GM21576 (cell line): ENCODE results near the gene RACGAP1.
A peak's percentile ranks its signal among the peaks of the same experiment; 100 is the strongest.

Source experiments
- ATAC-seq: cut with Tn5 transposase; IDR thresholded peaks from one replicate; pipeline ENCODE4 v1.9.1; 2021; ENCODE audit warnings: mild to moderate bottlenecking, moderate library complexity; ENCODE audit not compliant: unreplicated experiment

The RACGAP1 gene

DNA sequence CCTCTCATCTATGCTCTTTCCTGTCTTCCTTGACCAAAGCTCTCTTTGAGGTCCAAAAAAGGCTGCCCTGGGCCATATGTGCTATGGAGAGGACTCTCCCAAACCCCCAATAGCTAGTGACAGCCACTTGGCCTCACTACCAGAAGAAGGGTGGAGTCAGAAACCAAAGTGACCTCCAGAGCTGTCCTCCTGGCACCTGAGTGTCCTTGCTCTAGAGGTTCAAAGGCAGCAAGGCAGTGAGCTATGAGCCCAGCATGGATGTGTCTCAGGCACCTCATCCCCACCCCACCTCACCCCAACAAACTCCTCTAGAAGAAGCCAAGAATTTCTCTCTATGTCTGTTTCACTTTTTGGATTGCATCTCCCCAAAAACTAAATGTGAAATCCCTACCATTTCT lies 67.7 kb downstream of the RACGAP1 start:
- ATAC-seq = no peak

GRCh38 chr12:49956663-49957569 lies 68.4 kb downstream of the RACGAP1 start:
- ATAC-seq = no peak

DNA sequence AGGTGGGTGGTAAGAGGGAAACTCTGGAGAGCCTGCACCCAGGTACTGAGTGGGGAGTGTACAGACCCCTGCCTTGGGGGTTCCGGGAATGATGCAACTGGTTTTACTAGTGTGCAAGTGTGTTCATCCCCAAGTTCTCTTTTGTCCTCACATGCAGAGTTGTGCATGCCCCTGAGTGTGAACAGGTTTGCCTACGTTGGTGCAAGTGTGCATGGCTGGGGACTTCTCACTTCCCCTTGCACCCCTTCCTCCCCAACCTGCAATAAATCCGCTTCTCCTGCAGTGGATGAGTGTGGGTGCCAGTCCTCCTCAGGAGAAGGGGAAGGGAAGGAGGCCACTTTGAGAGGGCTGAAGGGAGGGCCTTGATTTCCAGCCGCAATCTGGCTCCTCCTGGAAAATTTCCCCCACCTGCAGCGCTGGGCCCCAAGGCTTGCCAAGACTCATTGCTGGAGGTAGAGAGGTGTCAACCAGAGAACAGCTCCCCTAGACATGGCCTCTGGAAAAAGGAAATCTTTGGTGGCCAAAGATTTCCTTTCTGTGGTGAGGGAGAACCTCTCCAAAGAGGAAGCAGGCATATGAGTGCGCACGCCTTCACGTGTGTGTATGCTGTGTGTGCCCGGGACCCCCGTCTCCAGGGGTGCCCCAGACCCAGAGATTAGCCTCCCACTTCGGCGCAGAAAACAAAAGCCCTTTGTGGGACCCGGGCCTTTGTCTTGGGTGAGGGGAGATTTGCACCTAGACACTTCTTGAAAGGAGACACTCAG lies 69.2 kb downstream of the RACGAP1 start:
- no peak for ATAC-seq

DNA sequence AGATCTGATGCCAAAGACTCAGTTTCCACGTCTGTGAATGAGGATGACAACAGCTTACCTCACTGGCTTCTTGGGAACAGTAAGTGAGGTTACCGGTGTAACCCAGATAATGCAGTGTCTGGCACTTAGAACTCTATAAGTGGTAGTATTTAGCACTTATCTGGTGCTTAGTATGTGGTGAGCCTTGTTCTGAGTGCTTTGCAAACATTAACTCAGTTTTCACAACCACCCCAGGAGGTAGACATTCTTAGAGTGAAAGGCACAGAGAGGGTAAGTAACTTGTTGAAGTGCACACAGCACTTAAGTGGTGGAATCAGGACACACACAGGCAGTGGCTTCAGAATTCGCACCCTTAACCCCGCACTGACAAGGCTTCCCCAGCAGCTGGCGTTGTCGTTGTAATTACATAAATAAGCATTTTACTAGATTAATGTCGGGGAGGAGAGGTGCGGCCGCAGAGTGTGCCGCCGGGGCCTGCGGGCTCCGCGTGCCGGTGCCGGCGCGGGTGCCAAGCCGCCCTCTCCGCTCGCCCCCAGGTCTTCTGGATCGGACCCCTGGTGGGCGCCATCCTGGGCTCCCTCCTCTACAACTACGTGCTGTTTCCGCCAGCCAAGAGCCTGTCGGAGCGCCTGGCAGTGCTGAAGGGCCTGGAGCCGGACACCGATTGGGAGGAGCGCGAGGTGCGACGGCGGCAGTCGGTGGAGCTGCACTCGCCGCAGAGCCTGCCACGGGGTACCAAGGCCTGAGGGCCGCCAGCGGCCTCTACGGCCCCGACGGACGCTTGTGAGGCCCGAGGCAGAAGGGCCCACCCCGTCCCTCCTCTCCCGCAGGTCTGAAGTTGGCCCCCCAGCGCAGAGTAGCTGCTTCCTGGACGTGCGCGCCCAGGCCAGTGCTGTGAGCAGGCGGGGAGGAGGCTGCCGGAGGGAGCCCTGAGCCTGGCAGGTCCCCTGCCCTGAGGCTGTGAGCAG lies 70.1 kb downstream of the RACGAP1 start:
- no peak for ATAC-seq

- no peak for ATAC-seq
These were observed 71.1 kb downstream of the RACGAP1 start for GRCh38 chr12:49953961-49954846.

GRCh38 chr12:49953151-49953550 lies 72.1 kb downstream of the RACGAP1 start:
- ATAC-seq = no peak

DNA sequence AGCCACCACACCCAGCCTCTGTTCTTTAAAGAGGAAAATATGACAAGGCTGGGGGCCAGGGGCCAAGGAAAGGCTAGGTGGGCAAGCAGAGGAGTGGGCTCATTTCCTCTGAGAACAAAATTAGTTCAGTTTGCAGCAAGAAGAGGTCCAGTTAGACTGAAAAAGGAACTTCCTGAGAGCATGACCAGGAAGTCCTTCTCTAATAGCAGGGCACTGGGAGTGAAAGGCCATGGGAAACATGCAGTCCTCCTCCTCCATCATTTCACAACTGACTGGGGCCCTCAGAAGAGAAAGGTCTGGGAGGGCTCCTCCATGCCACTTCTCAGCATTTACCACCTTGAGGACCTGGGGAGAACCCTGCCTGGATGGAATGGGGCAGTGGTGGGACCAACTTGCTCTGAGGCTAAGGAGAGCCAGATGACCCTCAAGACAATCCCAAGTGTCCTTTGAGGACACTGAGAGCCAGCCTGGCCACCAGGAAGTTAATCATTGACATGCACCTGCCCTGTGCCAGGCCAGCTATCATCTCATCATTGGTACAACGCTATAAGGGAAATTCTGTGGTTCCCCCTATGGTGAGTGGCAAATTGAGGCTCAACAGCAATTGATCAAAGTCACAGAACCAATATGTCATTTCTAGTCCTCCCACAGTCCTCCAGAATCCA lies 72.8 kb downstream of the RACGAP1 start:
- no peak for ATAC-seq

DNA sequence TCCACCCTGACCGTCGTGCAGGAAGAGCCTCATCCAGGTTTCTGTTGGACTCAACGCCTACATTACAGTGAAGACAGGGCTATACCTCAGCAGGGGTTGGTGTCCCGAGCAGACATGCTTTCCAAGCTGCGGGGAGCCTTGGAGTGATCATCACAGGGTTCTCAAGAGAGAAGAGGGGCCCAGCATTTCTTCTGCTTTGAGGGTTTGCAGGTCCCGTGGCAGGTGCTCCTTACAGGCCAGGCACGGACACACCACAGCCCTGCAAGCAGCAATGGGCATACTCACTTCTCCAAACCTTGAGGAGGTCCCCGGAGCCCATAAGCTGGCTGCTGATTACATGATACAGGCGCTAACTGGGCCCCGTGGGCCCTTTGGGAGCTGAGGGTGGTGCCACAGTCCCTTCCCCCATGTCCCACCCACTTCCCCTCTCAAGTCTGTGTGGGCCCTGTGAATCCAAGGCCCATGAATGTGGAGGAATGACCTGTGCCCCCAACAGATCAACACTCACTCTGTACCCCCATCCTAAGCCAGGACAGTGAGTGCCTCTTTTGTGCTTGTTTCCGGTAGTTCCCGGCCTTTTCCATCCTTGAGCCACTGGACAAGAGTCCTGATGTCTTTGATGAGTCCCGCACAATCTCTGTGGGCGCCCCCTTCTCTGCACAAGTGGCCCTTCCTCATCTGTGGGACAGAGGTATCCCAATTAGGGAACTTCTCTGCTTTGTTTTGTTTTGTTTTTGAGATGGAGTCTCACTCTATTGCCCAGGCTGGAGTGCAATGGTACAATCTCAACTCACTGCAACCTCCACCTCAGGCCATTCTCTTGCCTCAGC lies 73.7 kb downstream of the RACGAP1 start:
- no peak for ATAC-seq

DNA sequence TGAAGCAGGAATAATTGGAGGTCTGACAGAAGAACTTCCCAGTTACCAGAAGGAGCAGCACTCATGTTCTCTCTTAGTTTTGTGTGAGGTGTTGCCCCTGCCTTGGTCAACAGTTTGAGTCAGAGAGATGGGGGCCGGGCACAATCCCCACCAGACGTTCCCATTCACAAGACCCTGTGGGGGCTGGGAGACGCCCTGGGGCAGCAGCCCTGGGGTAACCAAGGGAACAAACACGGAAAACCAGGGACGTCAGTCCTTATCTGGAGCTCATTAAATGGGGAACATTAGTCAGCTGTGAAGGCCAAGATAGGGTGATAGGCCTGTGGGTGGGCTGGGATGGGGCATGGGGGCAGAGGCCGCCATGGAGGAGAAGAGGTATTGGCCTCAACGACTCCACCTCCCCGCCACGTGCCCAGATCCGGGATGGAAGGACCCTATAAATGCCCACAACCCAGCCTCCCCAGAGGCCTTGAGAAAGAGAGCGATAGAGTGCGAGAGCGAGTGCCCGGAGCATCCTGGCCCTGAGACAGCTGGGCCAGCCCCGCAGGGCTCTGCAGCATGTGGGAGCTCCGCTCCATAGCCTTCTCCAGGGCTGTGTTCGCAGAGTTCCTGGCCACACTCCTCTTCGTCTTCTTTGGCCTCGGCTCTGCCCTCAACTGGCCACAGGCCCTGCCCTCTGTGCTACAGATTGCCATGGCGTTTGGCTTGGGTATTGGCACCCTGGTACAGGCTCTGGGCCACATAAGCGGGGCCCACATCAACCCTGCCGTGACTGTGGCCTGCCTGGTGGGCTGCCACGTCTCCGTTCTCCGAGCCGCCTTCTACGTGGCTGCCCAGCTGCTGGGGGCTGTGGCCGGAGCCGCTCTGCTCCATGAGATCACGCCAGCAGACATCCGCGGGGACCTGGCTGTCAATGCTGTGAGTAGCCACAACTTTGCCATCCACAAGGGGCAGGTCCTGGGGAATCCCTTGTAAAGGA lies 74.7 kb downstream of the RACGAP1 start, which contains the start of gene AQP2:
Gene AQP2, plus strand, starts transcription at position 465 of the 979 bp plus-strand sequence. Its CDS starts 94 bp downstream, at position 559.
- ATAC-seq = no peak

DNA sequence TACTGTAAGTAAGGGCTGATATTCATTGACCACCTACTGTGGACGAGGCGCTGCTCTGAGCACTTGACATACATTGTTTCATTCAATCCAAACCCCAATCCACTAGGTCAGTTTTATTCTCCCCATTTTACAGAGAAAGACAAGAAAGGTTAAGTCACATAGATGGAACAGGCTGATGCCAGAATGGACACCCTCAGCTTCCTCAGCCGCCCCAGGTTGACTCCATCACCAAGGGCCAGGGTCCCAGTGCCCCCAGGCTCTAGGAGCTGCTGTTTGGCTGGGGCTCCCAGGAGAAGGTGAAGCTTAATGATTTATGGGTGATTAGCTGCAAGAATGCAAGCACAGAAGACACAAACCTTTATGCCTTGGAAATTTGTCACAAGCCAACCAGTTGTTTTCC lies 75.4 kb downstream of the RACGAP1 start:
- no peak for ATAC-seq

- no peak for ATAC-seq
These were observed 76.1 kb downstream of the RACGAP1 start for GRCh38 chr12:49948866-49949845.

GRCh38 chr12:49947593-49948226 lies 77.6 kb downstream of the RACGAP1 start:
- ATAC-seq = no peak

DNA sequence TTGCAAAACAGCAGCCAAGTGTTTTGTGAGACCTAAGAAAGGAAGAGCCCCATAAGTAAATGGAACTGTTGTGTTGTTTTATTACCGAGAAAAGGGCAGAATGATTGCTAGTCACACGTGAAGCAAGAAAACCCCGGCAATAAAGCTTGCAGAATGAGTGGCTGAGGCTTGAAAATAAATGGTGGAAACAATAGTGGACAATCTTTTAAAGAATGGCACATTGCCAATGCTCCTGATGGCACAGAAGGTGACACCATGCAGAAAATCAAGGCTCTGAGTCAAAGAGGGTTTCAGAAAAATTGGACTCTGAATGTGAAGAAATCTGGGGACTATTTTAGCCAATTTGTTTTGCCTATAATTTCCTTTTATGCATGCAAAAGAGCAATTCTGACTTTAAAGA lies 78.8 kb downstream of the RACGAP1 start:
- ATAC-seq = no peak

- ATAC-seq = no peak
These were observed 79.2 kb downstream of the RACGAP1 start for GRCh38 chr12:49946086-49946485.

DNA sequence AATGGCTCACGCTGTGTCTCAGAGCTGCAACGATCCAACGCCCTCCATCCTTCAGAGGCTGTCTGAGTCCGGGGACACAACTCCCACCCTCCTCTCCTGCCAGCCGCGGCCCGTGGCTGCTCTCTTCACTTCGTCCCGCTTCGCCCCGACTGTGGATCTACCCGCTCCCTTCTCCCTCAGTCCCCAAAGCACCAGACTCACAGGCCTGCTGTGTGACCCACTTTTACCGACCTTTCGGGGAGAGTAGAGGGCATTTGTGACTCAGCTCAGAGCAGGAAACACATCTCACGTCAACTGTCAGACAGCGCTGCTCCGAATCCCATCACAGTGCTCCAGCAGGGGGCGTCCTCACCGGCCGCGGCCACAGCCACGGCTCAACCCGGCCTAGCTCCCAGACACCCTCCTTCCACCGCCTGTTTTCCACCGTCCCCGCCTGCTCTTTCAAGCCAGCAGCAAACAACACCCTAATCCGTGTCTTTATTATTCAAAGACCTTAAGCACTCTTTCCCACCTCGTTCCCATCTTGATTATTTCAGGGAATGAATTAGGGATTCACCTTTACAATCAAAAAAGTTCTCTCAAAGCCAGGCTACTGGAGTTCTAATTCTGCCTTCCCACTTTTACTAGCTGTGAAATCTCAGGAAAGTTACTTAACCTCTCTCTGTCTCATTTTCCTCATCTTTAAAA lies 79.8 kb downstream of the RACGAP1 start:
- peak; percentile 87 for ATAC-seq
